GM18507 (cell line): Measurements from ENCODE around the gene C17orf113.
A peak's percentile ranks its signal among the peaks of the same experiment; 100 is the strongest.
"Not testable (repeated sequence)": the region's sequence is repeated elsewhere in the genome, so short reads cannot be mapped to it uniquely, and the experiment has no call there.

ENCODE experiments used
- DNase-seq: peaks from one replicate; pipeline ENCODE4 v3.0.0; 2011; ENCODE audit warnings: low read depth; ENCODE audit not compliant: insufficient read length; ENCODE audit errors: extremely low spot score
- FAIRE-seq: peaks from 2 replicates; lab custom pipeline; 2011; peaks lifted over from hg19 to GRCh38; lab: Jason Lieb, UNC

Gene C17orf113

DNA sequence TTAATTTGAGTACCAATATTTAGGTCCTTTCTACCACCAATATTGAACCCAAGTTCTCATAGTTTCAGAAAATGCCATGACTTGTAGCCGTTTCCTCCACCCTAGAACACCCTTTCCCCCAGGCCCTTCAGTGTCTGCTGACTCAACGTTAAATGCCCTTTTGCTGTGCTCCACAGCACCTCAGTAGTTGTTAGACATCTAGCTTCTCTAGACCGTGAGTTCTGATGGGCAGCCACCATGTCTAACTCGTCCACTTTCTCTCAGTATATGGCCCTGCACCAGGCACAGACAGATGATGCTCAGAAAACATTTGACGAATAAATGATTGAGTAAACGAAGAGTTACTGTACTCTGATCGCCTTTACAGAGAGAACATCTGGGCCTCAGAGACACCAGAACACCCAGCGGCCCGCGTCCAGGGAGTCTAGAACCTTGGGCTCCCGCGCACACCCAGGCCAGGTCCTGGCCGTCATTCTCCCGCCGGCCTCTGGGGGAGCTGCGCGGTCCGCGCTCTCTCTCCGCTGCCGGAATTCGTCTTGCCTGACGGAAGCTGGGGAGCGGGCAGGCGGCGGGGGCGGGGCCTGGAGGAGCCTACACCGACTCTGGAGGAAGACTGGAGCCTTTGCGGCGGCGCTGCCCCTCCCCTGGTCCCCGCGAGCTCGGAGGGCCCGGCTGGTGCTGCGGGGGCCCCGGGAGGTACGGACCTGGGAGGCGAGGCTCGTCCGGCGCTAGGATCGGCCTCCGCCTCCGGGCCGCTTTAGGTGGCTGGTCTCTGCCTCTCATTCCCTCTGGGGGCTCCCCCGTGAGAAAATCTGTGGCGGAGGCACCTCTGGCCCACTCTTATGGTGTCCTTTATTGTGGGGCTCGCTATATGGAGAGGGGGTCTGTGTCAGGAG lies 30.6 kb downstream of the C17orf113 start, which contains the start of gene NKIRAS2:
Gene NKIRAS2, plus strand, starts transcription at position 582 of the 896 bp plus-strand sequence. CDS start 1,488 bp downstream, outside the sequence.
- peak; percentile 90 for DNase-seq
- FAIRE-seq, result peak; percentile 72

- no peak for FAIRE-seq
- no peak for DNase-seq
Measured at GRCh38 chr17:42018988-42019387, 31.4 kb downstream of the C17orf113 start.

- DNase-seq (no peak), FAIRE-seq (no peak)
Measured at GRCh38 chr17:42018339-42018738, 32.1 kb downstream of the C17orf113 start.

GRCh38 chr17:42017866-42018200 lies 32.6 kb downstream of the C17orf113 start:
- FAIRE-seq (no peak), DNase-seq (no peak)

- peak; percentile 91 for DNase-seq
- FAIRE-seq, result peak; percentile 86
Measured at GRCh38 chr17:42016941-42017865, 33.2 kb downstream of the C17orf113 start, which contains the start of gene DNAJC7. Gene DNAJC7 (minus strand): TSS chr17:42017439. CDS start chr17:42017416, 23 bp downstream.

- no peak for DNase-seq
- FAIRE-seq, result no peak
Measured at GRCh38 chr17:42016411-42016831, 34.0 kb downstream of the C17orf113 start.

GRCh38 chr17:42013740-42014139 lies 36.7 kb downstream of the C17orf113 start:
- not testable (repeated sequence) for FAIRE-seq, DNase-seq

DNA sequence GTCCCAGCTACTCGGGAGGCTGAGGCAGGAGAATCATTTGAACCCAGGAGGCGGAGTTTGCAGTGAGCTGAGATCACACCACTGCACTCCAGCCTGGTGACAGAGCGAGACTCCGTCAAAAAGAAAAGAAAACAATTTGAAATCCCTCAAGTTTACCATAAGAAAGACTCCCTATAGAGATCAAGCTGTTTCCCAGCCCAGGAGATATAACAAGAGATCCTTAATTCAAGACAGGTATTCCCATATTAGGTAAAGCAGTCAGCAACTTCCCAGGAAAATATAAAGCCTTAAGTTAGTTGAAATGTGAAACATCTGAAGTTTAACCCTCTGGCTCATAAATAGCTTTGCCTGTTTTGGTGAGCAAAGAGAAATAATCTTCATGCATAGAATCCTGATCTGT lies 38.0 kb downstream of the C17orf113 start:
- DNase-seq, result not testable (repeated sequence)

GRCh38 chr17:42010898-42011516 lies 39.4 kb downstream of the C17orf113 start:
- DNase-seq (no peak), FAIRE-seq (no peak)

More for the DNA sequence above, 38.0 kb downstream of the C17orf113 start:
- FAIRE-seq, result not testable (repeated sequence)

DNA sequence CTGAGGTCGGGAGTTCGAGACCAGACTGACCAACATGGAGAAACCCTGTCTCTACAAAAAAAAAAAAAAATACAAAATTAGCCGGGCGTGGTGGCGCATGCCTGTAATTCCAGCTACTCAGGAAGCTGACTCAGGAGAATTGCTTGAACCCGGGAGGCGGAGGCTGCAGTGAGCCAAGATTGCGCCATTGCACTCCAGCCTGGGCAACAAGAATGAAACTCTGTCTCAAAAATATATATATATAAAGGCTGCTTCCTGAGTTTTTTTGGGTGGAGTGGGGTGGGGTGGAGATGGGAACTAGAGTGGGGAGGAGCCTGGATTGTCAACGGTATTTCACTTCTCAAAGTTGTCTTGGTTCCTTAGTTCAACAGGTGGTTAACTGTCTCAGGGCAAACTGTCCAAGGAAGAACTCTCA lies 40.1 kb downstream of the C17orf113 start:
- FAIRE-seq, DNase-seq: not testable (repeated sequence)

- FAIRE-seq (no peak), DNase-seq (no peak)
Measured at GRCh38 chr17:42009170-42009569, 41.2 kb downstream of the C17orf113 start.

DNA sequence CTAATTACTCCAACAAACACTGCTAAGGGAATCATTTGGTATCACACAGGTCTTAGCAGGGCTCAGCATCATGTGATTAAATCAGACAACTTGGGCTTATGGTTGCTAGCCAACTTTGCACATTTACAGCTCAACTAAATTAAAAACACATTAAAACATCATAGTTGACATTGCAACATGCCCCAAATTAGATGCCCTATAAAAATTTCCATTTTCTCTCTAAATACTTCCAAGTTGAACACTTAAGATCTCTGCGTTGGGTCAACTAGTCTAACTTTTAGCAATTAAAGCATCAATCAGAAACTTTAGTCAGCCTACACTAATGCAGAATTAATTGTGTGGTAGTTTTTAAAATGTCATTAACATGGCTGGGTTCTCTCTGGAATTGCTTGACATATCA lies 45.2 kb downstream of the C17orf113 start:
- FAIRE-seq (no peak), DNase-seq (no peak)

GRCh38 chr17:42002792-42003301 lies 47.6 kb downstream of the C17orf113 start:
- FAIRE-seq, result no peak

GRCh38 chr17:42002175-42002791 lies 48.1 kb downstream of the C17orf113 start:
- no peak for DNase-seq

More at GRCh38 chr17:42002792-42003301, 47.6 kb downstream of the C17orf113 start:
- no peak for DNase-seq

DNA sequence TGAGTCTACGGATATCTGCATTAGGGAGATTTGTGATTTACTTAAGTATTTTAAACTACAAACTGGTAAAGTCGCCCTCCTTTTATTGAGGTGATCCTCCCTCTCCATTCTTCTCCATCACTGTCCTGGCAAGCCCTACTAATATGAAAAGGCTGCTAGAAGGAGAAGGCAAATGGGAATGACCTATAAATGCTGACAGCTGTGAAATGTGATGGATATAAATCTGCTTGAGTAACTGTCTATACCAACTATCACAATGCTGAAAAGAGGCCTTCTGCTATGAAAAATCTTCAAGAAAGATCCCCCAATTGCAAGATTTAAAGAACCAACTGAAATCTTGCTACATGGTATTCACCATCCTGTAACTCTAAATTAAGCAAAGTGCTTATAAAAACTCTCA lies 48.7 kb downstream of the C17orf113 start:
- no peak for DNase-seq
- no peak for FAIRE-seq

More at GRCh38 chr17:42002175-42002791, 48.1 kb downstream of the C17orf113 start:
- no peak for FAIRE-seq

DNA sequence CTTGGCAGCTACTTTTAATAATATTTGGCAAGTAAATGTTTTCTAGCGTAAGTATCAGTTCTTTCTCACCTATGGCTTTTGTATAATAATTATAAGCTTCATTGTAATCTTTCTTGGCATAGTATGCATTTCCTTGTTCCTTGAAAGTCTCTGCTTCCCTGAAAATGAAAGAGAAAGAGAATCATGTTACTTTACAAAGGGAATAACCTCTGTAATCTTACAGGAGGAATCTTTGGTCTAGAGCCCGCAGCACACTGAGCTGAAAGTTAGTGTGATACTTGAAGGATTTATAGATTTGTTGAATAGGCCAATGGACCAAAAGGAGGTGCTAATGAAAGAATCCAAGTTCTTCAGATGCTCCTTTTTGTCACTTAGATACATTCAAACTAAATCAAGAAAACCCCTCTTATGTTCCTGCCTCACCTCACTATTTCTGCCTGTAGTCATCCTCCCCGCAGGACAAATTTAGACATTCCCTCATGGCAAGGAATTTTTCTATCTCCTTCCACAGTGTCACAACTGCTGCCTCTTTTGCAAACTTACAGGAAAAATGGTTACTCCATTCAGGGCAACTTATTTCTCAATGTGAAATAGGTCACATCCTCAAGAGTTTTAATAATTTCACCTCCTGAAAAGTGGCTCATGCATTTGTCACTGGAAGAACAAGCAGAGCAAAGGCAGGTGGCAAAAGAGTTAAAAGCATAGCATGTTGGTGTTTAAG lies 49.8 kb downstream of the C17orf113 start:
- DNase-seq (no peak), FAIRE-seq (no peak)

DNA sequence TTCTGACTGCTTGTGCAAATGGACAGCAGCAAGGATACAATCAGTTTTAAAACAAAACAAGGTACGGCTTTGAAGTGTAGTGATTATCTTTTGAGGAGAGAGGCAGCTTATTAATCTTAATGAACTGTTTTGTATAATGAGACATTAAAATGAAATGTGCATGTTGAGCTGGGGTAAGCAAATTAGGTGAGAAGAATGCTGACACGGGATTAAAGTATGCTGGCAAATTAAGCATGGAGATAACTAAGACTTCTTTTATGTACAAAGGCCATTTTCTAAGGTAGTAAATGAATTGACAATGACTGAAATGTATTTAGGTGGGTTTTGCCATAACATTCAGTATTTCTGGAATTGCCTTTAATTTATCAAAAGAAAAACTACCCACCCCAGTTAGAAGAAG lies 51.9 kb downstream of the C17orf113 start:
- DNase-seq (no peak), FAIRE-seq (no peak)

DNA sequence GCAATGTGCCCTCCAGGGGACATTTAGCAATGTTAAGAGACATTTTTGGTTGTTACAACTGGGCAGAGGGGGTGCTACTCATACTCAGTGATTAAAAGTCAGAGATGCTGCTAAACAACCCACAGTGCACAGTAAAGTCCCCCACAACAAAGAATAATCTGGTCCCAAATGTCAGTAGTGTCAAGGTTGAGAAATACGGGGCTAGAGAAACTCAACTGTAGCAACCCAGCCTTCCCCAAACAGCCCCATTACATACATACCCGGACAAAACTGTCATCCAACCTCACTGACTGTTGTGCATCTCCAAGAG lies 53.6 kb downstream of the C17orf113 start:
- no peak for DNase-seq
- FAIRE-seq, result no peak
